ENCODE data around the gene METTL13. TPM values are rescaled to one million over a fixed set of nuclear protein-coding genes. Genes with fewer than 3 reads are reported as not detected.

Gene METTL13
- polyA plus RNA-seq, 1 experiment, result 25.9 TPM

DNA sequence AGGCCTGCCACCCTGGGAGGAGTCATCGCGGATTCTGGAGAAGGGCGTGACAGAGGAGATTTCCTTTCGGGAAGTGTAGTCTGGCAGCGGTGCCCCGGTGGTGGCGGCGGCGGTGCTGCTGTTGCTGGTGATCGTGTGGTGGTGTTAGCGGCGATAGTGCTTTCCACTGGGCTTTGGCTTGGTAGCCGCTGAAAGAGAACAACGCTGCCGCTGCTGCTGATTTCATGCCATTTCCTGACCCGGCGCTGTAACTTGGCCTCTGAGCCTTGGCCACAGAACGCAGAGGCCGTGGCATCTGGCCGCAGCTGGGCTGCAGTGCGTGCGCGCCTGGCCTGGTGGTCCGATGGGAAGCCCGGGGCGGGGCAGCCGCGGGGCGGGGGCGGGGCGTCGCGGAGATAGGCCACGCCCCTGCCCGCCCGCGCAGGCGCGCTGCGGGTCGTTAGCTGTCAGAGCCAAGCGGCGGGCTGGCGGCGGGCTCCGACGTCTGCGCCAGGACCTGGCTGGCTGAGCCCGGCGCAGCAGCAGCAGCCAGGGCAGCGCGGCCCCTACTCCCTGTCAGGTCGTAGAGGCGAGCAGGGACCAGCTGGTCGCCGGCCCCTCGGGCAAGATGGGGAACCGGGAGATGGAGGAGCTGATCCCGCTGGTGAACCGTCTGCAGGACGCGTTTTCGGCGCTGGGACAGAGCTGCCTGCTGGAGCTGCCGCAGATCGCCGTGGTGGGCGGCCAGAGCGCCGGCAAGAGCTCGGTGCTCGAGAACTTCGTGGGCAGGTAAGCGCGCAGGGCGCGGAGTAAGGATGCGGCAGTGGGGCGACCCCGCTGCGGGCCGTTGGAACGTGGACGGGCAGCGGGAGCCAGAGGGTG, 59.8 kb downstream of the METTL13 start, which contains the start of gene DNM3:
TSS of gene DNM3 (plus strand) at position 449 of the 861 bp plus-strand sequence. CDS start at position 608, 159 bp downstream.
- H3K4me3 ChIP-seq (ENCODE audit: low read depth, low read length), result peak within 1 kb of the TSS; percentile 66
- CTCF ChIA-PET, result interaction anchor here (0.6 to 1.6 kb wide), 2 partner anchors 143 to 597 kb away, joined by 3 to 6 read pairs; no protein-coding TSS in a partner anchor
- POLR2A ChIA-PET, result no interaction called here
- no peak for DNase-seq (ENCODE audit: low read depth)
- TF ChIP-seq CTCF (IDR thresholded peaks at IDR 0.05; ENCODE audit: insufficient read depth, low read depth, low read length), result no peak
- peaks cover 9% of the 10 kb centered on the region for H3K27me3 ChIP-seq (ENCODE audit: control insufficient read depth, insufficient read depth, low read length)
- H3K36me3 ChIP-seq (ENCODE audit: control insufficient read depth, insufficient read depth, low read length), result no peaks in the 10 kb centered on the region

DNA sequence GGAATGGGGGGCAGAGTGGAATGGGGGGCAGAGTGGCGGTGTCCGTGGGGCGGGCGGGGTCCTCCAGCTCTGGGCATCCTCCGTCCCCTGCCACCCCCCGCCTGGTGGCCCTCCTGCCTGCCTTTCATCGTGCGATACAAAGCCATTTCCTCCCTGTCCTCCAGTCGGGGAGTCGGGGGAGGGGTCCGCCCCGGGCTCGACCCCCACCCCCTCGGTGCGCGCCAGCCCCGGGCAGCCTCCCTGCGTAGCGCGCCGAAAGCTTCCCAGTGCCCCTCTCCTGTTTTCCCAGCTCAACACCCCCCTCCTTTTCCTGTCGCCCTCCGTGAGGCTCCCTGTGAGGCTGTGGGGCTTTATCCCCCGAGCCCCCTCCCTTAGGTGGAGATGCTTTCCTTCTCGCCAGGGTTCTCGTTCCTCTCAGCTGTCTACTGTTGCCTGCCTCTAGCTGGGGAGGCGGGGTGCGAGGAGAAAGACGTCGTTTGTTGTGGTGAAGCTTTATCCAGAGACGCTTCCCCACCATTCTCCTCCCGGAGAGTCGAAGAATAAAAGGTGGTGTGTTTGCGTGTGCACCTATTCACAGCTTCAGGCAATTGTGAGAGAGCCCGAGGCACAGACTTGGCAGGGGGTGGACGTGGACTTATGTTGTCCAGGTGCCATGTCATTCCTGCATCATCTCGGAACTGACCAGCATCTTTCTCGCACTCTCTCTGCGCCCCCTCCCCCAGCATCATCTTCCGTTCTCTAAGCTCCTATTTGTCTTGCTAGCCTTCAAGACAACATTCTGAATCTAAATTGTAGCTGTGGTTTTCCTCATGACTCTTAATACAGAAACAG, 60.7 kb downstream of the METTL13 start:
- peaks cover 9% of the 10 kb centered on the region for H3K27me3 ChIP-seq (ENCODE audit: control insufficient read depth, insufficient read depth, low read length)
- no peaks in the 10 kb centered on the region for H3K36me3 ChIP-seq (ENCODE audit: control insufficient read depth, insufficient read depth, low read length)
- TF ChIP-seq CTCF (IDR thresholded peaks at IDR 0.05; ENCODE audit: insufficient read depth, low read depth, low read length), result no peak
- DNase-seq (ENCODE audit: low read depth), result no peak
- CTCF ChIA-PET, result interaction anchor here (1.6 kb wide), 1 partner anchor 142 kb away, joined by 6 read pairs; no protein-coding TSS in a partner anchor
- POLR2A ChIA-PET, result no interaction called here
- H3K4me3 ChIP-seq (ENCODE audit: low read depth, low read length), result peak overlapping the region; percentile 66

GRCh38 chr1:171844381-171844780, 62.9 kb downstream of the METTL13 start:
- H3K36me3 ChIP-seq (ENCODE audit: control insufficient read depth, insufficient read depth, low read length), result no peaks in the 10 kb centered on the region
- no peak for TF ChIP-seq CTCF (IDR thresholded peaks at IDR 0.05; ENCODE audit: insufficient read depth, low read depth, low read length)
- H3K27me3 ChIP-seq (ENCODE audit: control insufficient read depth, insufficient read depth, low read length), result peaks cover 8% of the 10 kb centered on the region
- no peak for DNase-seq (ENCODE audit: low read depth)
- H3K4me3 ChIP-seq (ENCODE audit: low read depth, low read length), result no peak overlapping the region
- ChIA-PET POLR2A (no interaction called here), CTCF (no interaction called here)

DNA sequence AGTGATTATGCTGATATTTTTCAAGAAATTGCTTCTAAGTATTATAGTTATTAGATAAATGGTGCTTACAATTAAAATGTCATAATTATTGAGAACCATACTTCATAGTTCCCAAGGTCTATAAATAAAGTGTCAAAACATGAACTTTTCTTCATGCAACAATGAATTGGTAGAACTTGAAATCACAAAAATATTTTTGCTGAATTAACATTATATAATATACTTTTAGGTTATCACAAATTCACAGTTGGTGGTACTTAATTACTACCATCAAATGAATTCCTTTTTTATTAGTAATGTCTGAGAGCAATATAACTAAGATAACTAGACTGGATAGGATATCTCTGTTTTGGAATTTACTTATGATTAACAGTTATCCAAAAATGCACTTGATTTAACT, 64.5 kb downstream of the METTL13 start:
- H3K4me3 ChIP-seq (ENCODE audit: low read depth, low read length), result no peak overlapping the region
- ChIA-PET CTCF (no interaction called here), POLR2A (no interaction called here)
- no peak for DNase-seq (ENCODE audit: low read depth)
- TF ChIP-seq CTCF (IDR thresholded peaks at IDR 0.05; ENCODE audit: insufficient read depth, low read depth, low read length), result no peak
- H3K36me3 ChIP-seq (ENCODE audit: control insufficient read depth, insufficient read depth, low read length), result no peaks in the 10 kb centered on the region
- H3K27me3 ChIP-seq (ENCODE audit: control insufficient read depth, insufficient read depth, low read length), result peaks cover 9% of the 10 kb centered on the region

Small RNAs within 50 kb of the gene (small RNA-seq; reads per million reads assigned to genes)
- not detected for gene RF00601 (ENCODE audit: insufficient read length, low read depth, low replicate concordance)

Other genes starting within 250 kb of the METTL13 start
- gene MYOCOS, start 159.4 kb upstream of the METTL13 start, polyA plus RNA-seq (2011; rRNA removed), result not detected in 2 replicates
- 0.05 TPM in 1 of 2 replicates, not detected in the other for gene MYOC, start 129.0 kb upstream of the METTL13 start, polyA plus RNA-seq (2011; rRNA removed)
- 4.5 and 9.9 TPM in 2 replicates for gene VAMP4, start 39.6 kb upstream of the METTL13 start, polyA plus RNA-seq (2011; rRNA removed)
- 0.26 and 0.31 TPM in 2 replicates for gene DNM3, start 59.8 kb downstream of the METTL13 start, polyA plus RNA-seq (2011; rRNA removed)